ENCODE measurements around the gene EHMT2. TPM values are rescaled to one million over a fixed set of nuclear protein-coding genes. Genes with fewer than 3 reads are reported as not detected.
"Not testable (repeated sequence)": the region's sequence is repeated elsewhere in the genome, so short reads cannot be mapped to it uniquely, and the experiment has no call there.

Gene EHMT2
- total RNA-seq, 1 experiment from 2014 or later: 40.4 TPM

DNA sequence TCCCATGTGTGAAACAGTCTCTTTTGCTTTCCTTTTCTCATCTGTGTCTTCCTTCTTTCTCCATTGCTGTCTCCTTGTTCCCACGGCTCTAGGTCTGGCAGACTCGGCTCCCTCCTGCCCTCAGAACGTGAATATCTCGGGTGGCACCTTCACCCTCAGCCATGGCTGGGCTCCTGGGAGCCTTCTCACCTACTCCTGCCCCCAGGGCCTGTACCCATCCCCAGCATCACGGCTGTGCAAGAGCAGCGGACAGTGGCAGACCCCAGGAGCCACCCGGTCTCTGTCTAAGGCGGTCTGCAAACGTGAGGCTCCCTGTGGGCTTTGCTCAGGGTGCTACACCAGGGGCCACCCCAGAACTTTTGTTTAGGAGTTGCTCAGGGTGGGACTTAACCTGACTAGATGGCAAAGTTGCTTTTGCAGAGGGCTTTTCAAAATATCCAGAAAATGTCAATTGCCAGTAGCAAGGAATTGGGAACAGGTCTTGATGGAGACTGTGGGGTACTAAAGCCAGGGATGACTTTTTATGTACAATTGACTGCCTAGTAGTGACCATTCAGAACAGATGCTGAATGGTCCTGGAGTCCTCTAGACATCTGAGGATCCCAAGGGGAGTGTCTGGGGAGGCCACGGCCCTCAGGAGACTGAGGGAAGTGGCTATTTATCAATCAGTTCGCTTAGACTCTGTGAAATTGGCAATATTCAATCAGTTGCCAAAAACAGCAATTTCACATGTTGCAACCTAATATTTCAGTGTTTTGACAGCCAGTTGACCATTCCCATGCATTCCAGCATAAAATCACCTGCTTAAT is 30.6 kb upstream of the EHMT2 start:
- DNase-seq (ENCODE audit: low read depth in 1 of 2, low spot score in 2 of 2): no peak
- no peaks in the 10 kb centered on the region for H3K27me3 ChIP-seq (replicated peaks)
- H3K9me3 ChIP-seq (replicated peaks): no peaks in the 10 kb centered on the region
- H3K27ac ChIP-seq: no peak overlapping the region
- no peaks in the 10 kb centered on the region for H3K4me1 ChIP-seq (replicated peaks)
- no peak overlapping the region for H3K4me3 ChIP-seq
- H3K36me3 ChIP-seq: no peaks in the 10 kb centered on the region

DNA sequence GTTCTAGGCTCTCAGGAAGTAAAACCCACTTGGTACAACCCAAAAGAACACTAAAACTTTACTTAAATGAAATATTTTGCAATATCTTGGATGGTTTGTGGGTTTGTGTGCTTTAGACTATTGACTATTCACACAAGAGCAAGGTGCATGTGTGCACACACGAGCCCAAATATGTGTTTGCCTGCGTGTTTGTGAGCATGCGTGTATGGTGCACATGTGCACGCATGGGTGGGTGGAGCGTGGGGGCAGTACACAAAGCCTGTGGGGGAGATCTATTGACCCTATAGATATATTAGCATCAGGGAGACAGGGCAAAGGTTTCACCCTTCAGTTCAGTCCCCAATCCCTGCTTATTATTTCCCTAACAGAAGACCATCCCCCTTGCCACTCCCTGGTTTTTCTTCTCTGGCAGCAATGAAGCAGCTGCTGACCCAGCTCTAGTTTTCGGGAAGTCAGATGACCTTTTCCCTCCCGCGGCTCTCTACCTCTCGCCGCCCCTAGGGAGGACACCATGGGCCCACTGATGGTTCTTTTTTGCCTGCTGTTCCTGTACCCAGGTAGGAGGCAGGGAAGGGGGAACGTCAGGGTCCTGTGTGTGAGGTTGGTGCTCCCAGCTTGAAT is 29.9 kb upstream of the EHMT2 start, which contains the start of gene C2:
Gene C2, plus strand, starts transcription at position 476 of the 621 bp plus-strand sequence. Its CDS starts 36 bp downstream, at position 512.
- no peaks in the 10 kb centered on the region for H3K4me1 ChIP-seq (replicated peaks)
- no peak for DNase-seq (ENCODE audit: low read depth in 1 of 2, low spot score in 2 of 2)
- H3K27me3 ChIP-seq (replicated peaks): no peaks in the 10 kb centered on the region
- H3K27ac ChIP-seq: no peak within 1 kb of the TSS
- no peaks in the 10 kb centered on the region for H3K9me3 ChIP-seq (replicated peaks)
- H3K36me3 ChIP-seq: no peaks in the 10 kb centered on the region
- H3K4me3 ChIP-seq: no peak within 1 kb of the TSS

DNA sequence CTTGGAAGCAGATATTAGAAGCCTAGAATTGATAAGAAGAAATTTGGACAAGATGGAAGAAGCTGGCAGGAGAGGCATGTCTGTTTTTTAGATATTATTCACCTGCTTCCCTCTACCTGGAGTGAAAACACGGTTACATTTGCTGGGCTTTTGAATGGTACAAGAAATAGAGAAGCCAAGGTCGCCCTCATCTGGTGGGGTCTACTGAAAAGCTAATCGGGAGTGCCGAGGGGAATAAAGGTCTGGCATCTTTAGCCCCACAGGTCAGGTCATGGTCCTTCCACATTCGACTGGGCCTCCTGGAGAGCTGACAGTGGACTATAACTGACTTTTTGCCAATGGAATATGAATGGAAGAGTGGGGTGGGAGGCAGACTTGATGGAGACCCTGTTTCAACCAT is 25.4 kb upstream of the EHMT2 start:
- Histone ChIP-seq H3K9me3 (replicated peaks) (no peaks in the 10 kb centered on the region), H3K27me3 (replicated peaks) (no peaks in the 10 kb centered on the region), H3K4me1 (replicated peaks) (peaks cover 6% of the 10 kb centered on the region), H3K27ac (no peak overlapping the region), H3K36me3 (no peaks in the 10 kb centered on the region), H3K4me3 (no peak overlapping the region)
- no peak for DNase-seq (ENCODE audit: low read depth in 1 of 2, low spot score in 2 of 2)

DNA sequence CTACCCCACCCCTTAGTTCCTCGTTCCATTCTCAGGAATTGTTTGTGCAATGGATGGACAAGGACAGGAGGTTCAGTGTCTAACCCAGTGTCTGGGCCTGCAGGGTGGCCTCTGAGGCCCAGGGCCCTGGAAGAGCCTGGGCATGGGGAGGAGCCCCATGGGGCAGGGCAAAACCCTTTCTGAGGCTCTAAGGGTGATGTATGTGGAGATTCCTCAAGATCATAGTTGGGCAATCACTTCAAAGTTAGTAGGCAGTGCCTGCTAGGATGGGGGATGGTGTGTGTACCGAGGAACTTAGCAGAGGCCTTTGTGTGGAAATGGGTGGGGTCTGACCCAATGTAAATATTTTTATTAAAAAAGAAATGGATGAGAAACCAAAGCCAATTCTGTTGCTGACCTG is 23.3 kb upstream of the EHMT2 start:
- Histone ChIP-seq H3K4me1 (replicated peaks) (peaks cover 6% of the 10 kb centered on the region), H3K27ac (no peak overlapping the region), H3K27me3 (replicated peaks) (no peaks in the 10 kb centered on the region), H3K9me3 (replicated peaks) (no peaks in the 10 kb centered on the region), H3K4me3 (no peak overlapping the region), H3K36me3 (no peaks in the 10 kb centered on the region)
- no peak for DNase-seq (ENCODE audit: low read depth in 1 of 2, low spot score in 2 of 2)

DNA sequence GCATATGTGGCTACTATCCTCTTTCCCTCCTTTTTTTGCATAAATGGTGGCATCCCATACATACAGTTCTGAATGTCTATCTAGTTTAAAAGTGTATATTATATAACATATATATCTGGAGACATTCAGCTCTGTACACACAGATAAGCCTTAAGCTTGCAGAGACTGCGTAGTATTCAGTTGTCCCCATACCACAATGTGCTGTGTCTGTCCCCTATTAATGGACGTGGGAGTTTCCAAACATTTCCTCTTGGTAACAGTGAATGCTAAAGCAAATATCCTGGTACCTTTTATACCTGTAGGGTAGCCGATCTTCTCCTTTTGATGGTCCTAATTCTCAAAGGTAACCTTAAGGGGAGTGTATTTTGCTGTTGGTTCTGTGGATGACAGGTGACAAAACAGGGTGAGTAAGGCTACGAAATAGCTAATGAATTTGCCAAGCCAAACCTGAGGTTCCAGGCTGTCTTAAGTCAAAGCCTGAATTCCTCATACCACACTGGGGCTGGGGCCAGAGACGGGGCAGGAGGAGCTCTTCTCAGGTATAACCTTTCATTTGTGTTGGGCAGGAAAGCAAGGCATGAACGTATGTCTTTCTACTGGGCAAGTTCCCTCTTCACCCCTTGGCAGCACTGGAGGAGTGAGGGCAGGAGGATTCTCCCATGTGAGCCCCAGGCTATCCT is 22.3 kb upstream of the EHMT2 start:
- no peak for DNase-seq (ENCODE audit: low read depth in 1 of 2, low spot score in 2 of 2)
- Histone ChIP-seq H3K27ac (no peak overlapping the region), H3K4me3 (no peak overlapping the region), H3K4me1 (replicated peaks) (peaks cover 6% of the 10 kb centered on the region), H3K36me3 (no peaks in the 10 kb centered on the region), H3K27me3 (replicated peaks) (no peaks in the 10 kb centered on the region), H3K9me3 (replicated peaks) (no peaks in the 10 kb centered on the region)

DNA sequence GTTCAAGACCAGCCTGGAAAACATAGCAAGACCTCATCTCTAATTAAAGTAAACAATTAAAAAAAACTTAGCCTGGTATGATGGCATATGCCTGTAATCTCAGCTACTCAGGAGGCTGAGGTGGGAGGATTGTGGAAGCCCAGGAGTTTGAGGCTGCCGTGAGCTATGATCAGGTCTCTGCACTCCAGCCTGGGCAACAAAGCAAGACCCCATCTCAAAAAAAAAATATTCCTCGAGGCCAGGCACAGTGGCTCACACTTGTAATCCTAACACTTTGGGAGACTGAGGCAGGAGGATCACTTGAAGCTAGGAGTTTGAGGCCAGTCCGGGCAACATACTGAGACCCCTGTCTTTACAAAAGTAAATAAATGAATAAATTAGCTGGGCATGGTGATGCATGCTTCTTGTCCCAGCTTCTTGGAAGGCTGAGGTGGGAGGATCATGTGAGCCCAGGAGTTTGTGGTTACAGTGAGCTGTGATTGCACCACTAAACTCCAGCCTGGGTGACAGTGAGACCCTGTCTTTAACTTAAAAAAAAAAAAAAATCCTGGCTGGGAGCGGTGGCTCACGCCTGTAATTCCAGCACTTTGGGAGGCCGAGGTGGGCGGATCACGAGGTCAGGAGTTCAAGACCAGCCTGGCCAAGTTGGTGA is 20.7 kb upstream of the EHMT2 start:
- Histone ChIP-seq H3K9me3 (replicated peaks) (no peaks in the 10 kb centered on the region), H3K27me3 (replicated peaks) (no peaks in the 10 kb centered on the region), H3K36me3 (no peaks in the 10 kb centered on the region), H3K4me1 (replicated peaks) (peaks cover 6% of the 10 kb centered on the region), H3K4me3 (no peak overlapping the region), H3K27ac (no peak overlapping the region)
- no peak for DNase-seq (ENCODE audit: low read depth in 1 of 2, low spot score in 2 of 2)

DNA sequence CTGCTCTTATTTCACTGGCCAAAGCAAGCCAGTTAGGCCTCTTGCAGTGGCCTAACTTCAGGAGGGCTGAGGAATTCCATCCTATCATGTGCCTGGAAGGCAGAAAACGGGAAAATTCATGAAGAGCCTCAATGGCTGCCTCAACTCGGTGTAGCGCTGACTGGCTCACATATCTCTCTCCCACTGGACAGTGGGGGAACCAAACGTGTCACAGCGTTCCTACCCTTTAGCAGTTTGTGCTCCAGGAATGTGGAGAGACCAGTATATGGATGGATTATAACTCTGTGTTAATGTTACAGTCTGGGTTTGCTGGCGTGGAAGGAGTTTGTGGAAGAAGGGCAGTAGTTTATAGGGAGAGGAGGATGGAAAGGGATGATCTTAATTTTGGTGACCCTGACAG is 18.3 kb upstream of the EHMT2 start:
- Histone ChIP-seq H3K36me3 (no peaks in the 10 kb centered on the region), H3K4me1 (replicated peaks) (peaks cover 19% of the 10 kb centered on the region)

DNA sequence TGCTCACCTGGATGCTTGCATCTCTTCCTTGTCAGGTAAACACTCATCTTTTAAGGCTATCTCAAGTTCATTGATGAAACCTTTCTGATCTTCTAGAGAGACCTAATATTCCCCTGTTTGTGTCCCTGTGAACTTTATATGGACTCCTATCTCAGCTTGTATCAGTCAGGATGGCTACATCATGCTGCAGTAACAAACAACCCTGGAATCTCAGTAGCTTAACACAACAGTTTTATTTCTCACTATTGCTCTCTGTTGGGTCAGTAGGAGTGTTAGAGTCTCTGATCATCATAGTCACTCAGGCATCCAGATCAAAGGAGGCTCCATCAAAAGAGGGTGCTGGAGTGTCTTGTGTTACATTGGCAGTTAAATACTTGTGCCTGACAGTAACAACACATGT is 17.9 kb upstream of the EHMT2 start:
- Histone ChIP-seq H3K4me3 (no peak overlapping the region), H3K27ac (no peak overlapping the region), H3K4me1 (replicated peaks) (peaks cover 19% of the 10 kb centered on the region), H3K27me3 (replicated peaks) (no peaks in the 10 kb centered on the region), H3K9me3 (replicated peaks) (no peaks in the 10 kb centered on the region; the same call in 1 of the 2 replicates), H3K36me3 (no peaks in the 10 kb centered on the region)
- DNase-seq (ENCODE audit: low read depth in 1 of 2, low spot score in 2 of 2): no peak

More for the DNA sequence above, 18.3 kb upstream of the EHMT2 start:
- Histone ChIP-seq H3K27ac (no peak overlapping the region), H3K4me3 (no peak overlapping the region), H3K27me3 (replicated peaks) (no peaks in the 10 kb centered on the region), H3K9me3 (replicated peaks) (no peaks in the 10 kb centered on the region)
- no peak for DNase-seq (ENCODE audit: low read depth in 1 of 2, low spot score in 2 of 2)

DNA sequence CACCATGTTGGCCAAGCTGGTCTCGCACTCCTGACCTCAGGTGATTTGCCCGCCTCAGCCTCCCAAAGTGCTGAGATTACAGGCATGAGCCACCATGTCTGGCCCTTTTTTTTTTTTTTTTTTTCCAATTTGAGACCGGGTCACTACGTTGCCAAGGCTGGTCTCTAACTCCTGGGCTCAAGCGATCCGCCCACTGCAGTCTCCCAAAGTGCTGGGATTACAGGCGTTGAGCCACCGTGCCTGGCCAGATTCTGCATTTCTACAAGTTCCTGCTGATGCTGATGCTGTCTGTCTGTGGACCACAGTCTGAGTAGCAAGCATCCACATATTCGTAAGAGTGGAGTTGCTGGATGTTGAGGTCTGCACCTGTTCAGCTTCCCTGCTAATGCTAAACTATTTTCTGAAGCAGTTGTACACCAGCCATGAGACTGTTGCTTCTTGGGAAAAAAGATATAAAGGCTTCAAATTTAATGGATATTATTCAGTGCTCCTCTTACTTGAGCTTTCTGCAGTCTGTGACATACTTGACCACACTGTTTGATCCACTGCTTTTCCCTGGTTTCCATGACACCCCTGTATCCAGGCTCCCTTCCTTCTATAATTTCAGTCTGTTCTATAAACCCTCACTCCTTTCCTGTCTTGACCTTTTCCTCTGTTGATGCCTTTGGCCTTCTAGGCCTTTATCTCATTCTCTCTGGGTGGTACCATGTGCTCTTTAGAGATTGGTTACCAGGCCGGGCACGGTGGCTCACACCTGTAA is 14.5 kb upstream of the EHMT2 start:
- Histone ChIP-seq H3K4me3 (no peak overlapping the region), H3K9me3 (replicated peaks) (no peaks in the 10 kb centered on the region; the same call in 1 of the 2 replicates), H3K36me3 (no peaks in the 10 kb centered on the region), H3K27me3 (replicated peaks) (no peaks in the 10 kb centered on the region), H3K4me1 (replicated peaks) (peaks cover 43% of the 10 kb centered on the region), H3K27ac (peak overlapping the region; percentile 98)
- DNase-seq (ENCODE audit: low read depth in 1 of 2, low spot score in 2 of 2): no peak

DNA sequence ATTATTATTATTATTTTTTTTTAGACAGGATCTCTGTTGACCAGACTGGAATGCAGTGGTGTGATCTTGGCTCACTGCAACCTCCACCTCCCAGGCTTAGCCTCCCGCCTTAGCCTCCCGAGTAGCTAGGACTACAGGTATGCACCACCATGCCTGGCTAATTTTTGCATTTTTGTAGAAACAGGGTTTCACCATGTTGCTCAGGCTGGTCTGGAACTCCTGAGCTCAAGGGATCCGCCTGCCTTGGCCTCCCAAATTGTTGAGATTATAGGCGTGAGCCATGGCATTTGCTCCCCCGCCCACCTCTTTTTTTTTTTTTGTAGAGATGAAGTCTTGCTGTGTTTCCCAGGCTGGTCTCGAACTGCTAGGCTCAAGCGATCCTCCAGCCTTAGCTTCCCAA is 11.8 kb upstream of the EHMT2 start:
- Histone ChIP-seq H3K27ac (peak overlapping the region; percentile 98), H3K4me1 (replicated peaks) (peaks cover 43% of the 10 kb centered on the region)
- H3K36me3 ChIP-seq; H3K9me3 ChIP-seq (replicated peaks); DNase-seq (ENCODE audit: low read depth in 1 of 2, low spot score in 2 of 2); H3K4me3 ChIP-seq; H3K27me3 ChIP-seq (replicated peaks): not testable (repeated sequence)

DNA sequence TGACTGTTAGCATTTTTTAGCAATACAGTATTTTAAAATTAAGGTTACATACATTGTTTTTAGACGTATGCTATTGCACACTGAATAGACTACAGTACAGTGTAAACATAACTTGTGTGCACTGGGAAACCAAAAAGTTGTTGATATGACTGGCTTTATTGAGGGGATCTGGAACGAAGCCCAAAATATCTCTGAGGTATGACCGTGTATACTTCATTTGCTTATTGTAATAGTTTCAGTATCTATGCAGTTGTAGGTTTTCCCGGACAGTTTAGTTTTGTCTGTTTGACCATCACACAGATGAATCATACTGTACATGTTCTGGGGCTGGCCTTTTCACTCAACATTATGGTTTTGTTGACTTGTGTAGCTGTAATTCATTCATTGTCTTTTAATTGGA is 11.3 kb upstream of the EHMT2 start:
- no peak overlapping the region for H3K4me3 ChIP-seq
- peak in 1 of 2 experiments; percentile 69 for DNase-seq (ENCODE audit: low read depth in 1 of 2, low spot score in 2 of 2)
- peaks cover 43% of the 10 kb centered on the region for H3K4me1 ChIP-seq (replicated peaks)
- no peaks in the 10 kb centered on the region for H3K36me3 ChIP-seq
- H3K9me3 ChIP-seq (replicated peaks): no peaks in the 10 kb centered on the region; the same call in 1 of the 2 replicates
- H3K27ac ChIP-seq: peak overlapping the region; percentile 98
- no peaks in the 10 kb centered on the region for H3K27me3 ChIP-seq (replicated peaks)

DNA sequence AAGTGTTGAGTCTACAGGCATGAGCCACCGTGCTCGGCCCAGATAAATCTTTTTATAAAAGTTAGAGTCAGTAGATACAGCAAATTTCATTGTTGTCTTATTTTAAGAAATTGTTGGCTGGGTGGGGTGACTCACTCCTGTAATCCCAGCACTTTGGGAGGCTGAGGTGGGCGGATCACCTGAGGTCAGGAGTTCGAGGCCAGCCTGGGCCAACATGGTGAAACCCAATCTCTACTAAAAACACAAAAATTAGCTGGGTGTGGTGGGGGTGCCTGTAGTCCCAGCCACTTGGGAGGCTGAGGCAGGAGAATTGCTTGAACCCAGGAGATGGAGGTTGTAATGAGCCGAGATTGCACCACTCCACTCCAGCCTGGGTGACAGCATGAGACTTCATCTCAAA is 10.8 kb upstream of the EHMT2 start:
- H3K36me3 ChIP-seq; H3K9me3 ChIP-seq (replicated peaks); H3K27me3 ChIP-seq (replicated peaks); DNase-seq (ENCODE audit: low read depth in 1 of 2, low spot score in 2 of 2); H3K4me3 ChIP-seq: not testable (repeated sequence)
- peaks cover 43% of the 10 kb centered on the region for H3K4me1 ChIP-seq (replicated peaks)
- peak overlapping the region; percentile 18 for H3K27ac ChIP-seq

DNA sequence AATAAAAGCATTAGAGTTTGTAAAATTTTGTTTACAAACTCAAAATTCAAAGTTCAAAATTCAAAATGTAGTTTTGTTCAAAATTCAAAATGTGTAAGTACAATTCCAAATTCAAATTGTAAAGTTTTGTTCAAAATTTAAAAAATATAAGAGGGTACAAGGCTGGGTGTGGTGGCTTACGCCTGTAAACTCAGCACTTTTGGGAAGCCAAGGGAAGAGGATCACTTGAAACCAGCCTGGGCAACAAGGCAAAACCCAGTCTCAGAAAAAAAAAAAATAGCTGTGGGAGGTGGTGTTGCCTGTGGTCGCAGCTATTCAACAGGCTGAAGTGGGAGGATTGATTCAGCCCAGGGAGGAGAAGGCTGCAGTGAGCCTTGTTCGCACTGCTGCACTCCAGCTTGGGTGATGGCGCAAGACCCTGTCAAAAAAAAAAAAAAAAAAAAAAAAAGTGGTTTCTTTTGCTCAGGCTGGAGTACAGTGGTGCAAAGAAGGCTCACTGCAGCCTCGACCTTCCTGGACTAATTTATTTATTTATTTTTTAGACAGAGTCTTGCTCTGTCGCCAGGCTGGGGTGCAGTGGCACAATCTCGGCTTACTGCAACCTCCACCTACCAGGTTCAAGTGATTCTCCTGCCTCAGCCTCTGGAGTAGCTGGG is 9.8 kb upstream of the EHMT2 start:
- Histone ChIP-seq H3K9me3 (replicated peaks) (no peaks in the 10 kb centered on the region; the same call in 1 of the 2 replicates), H3K36me3 (no peaks in the 10 kb centered on the region), H3K27ac (no peak overlapping the region), H3K4me1 (replicated peaks) (peaks cover 49% of the 10 kb centered on the region), H3K4me3 (no peak overlapping the region), H3K27me3 (replicated peaks) (no peaks in the 10 kb centered on the region)
- DNase-seq (ENCODE audit: low read depth in 1 of 2, low spot score in 2 of 2): no peak

Data from SJSA1 (cell line).